CD4-positive, alpha-beta T cell treated with Interleukin-6 at 100 ng/mL for 8 hours (primary cell): ENCODE data around the gene COPS4.
"Not testable (repeated sequence)": the region's sequence is repeated elsewhere in the genome, so short reads cannot be mapped to it uniquely, and the experiment has no call there.

Experiments used
- DNase-seq: peaks from one replicate; pipeline ENCODE4 v3.0.0-alpha.2; 2020; ENCODE audit warnings: mixed read lengths, low spot score

The COPS4 gene

GRCh38 chr4:83034630-83035494 is at the start of gene COPS4:
TSS of gene COPS4 (plus strand) at chr4:83035183. CDS start at chr4:83035225, 42 bp downstream.
- DNase-seq, result peak; percentile 98

GRCh38 chr4:82987519-82987918 is 47.5 kb upstream of the COPS4 start:
- DNase-seq, result not testable (repeated sequence)

- DNase-seq, result no peak
Observed at GRCh38 chr4:82988323-82988832, 46.6 kb upstream of the COPS4 start.

- DNase-seq, result no peak
Observed at GRCh38 chr4:82989575-82990429, 45.2 kb upstream of the COPS4 start.

GRCh38 chr4:82994834-82995233 is 40.1 kb upstream of the COPS4 start:
- no peak for DNase-seq

GRCh38 chr4:82998898-82999297 is 36.1 kb upstream of the COPS4 start:
- DNase-seq, result no peak

- no peak for DNase-seq
Observed at GRCh38 chr4:83002329-83002728, 32.7 kb upstream of the COPS4 start.

- not testable (repeated sequence) for DNase-seq
Observed at GRCh38 chr4:83003044-83003791, 31.8 kb upstream of the COPS4 start.

GRCh38 chr4:83009529-83009928 is 25.5 kb upstream of the COPS4 start:
- no peak for DNase-seq

GRCh38 chr4:83010111-83010521 is 24.9 kb upstream of the COPS4 start:
- peak; percentile 7 for DNase-seq

GRCh38 chr4:83010522-83011318 is 24.3 kb upstream of the COPS4 start, which contains the start of gene LIN54:
TSS of gene LIN54 (minus strand) at chr4:83010823. CDS start at chr4:82984844, 25,979 bp downstream.
- DNase-seq, result peak; percentile 89

GRCh38 chr4:83011689-83012199 is 23.2 kb upstream of the COPS4 start:
- no peak for DNase-seq

- no peak for DNase-seq
Observed at GRCh38 chr4:83012200-83012686, 22.7 kb upstream of the COPS4 start.

GRCh38 chr4:83012687-83013419 is 22.1 kb upstream of the COPS4 start:
- peak; percentile 96 for DNase-seq

GRCh38 chr4:83013420-83013867 is 21.5 kb upstream of the COPS4 start:
- no peak for DNase-seq

- DNase-seq, result no peak
Observed at GRCh38 chr4:83013902-83014301, 21.1 kb upstream of the COPS4 start.

- no peak for DNase-seq
Observed at GRCh38 chr4:83019794-83020494, 15.0 kb upstream of the COPS4 start.

GRCh38 chr4:83022724-83023450 is 12.1 kb upstream of the COPS4 start:
- DNase-seq, result no peak
